Stimulated activated CD4-positive, alpha-beta T cell treated with anti-CD3 and anti-CD28 coated beads, Interleukin-2, amount 100 ng/mL, for 4 hours (primary cell): Measurements from ENCODE around the gene ADGRF4.

ENCODE experiments used
- DNase-seq: peaks from one replicate; pipeline ENCODE4 v3.0.0-alpha.2; 2020; ENCODE audit warnings: low read depth

The ADGRF4 gene

DNA sequence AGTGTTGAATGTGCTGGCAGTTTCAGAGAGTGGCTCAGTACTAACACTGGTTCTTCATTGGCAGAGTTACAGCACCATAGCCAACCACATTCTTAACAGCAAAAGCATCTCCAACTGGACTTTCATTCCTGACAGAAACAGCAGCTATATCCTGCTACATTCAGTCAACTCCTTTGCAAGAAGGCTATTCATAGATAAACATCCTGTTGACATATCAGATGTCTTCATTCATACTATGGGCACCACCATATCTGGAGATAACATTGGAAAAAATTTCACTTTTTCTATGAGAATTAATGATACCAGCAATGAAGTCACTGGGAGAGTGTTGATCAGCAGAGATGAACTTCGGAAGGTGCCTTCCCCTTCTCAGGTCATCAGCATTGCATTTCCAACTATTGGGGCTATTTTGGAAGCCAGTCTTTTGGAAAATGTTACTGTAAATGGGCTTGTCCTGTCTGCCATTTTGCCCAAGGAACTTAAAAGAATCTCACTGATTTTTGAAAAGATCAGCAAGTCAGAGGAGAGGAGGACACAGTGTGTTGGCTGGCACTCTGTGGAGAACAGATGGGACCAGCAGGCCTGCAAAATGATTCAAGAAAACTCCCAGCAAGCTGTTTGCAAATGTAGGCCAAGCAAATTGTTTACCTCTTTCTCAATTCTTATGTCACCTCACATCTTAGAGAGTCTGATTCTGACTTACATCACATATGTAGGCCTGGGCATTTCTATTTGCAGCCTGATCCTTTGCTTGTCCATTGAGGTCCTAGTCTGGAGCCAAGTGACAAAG is 17.0 kb upstream of the ADGRF4 start:
- DNase-seq, result no peak

DNA sequence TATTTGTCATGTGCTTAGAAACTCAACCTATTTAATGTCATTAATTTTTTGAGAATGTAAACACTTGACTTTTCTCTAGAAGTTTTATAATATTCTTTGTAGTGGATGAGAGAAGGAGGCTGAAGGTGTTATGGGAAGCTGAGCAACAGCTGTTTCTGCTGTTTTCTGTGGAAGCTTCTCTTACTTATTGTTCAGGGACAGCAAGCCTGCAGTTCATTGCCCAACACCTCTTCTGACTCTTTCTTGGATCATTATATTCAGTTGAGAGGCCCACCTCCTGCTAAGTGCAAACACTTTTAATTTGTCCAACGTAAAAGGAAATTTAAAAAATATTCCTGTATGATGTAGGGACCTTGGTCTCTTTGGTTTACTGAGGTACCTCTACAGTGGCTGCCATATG is 12.0 kb upstream of the ADGRF4 start:
- no peak for DNase-seq

DNA sequence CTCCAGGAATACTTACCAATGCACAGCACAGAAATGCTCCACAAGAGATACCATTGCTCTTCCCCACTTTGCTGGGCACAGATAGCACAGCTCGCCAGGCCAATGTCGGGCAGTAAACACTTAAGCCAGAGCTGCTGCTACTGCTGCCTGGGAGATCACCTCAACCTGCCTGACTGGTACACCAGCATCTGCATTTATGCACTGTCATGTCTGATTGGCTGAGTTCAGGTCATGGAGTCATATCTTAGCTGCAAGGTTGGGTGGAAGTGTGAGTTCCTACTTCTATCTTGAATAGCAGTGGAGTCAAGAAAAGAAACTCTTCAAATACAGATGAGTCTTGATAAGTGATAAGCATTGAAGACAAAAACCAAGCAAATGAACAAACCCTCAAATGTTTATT is 10.9 kb upstream of the ADGRF4 start:
- DNase-seq, result no peak

DNA sequence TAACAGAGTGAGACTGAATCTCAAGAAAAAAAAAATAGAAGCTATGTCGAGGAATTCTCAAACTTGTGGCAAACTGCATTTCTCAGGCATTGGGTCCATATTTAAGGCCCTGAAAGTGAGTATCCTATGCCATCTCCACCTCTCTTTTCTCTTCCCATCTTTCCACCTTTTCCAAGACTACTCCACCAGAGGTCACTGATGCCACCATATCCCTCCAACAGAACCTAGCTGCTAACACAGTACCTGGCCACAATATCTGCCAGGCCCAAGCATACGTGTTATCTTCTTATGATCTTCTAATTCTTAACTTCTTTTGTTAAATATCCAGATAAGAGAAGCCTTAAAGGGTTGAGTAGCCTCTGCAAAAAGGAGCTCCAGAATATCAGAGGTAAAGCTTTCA is 8.2 kb upstream of the ADGRF4 start:
- DNase-seq, result no peak

DNA sequence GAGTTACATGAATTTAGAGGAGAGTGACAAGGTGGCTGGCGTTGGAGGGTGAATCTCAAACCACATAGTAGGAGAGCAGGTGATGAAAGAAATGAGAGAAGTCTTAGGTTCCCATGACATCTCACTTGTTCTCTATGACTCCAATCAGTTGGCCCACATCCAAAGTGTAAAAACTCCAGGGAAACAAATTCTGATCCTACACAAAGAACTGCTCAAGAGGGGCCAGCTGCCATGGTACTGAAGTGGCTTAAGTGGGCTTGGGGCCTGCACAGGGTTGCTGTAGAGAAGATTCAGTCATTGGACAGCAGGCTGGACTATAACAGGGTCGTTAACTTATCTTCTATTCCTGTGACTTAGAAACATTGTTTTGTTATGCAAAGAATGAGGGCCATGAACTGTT is 7.6 kb upstream of the ADGRF4 start:
- no peak for DNase-seq

DNA sequence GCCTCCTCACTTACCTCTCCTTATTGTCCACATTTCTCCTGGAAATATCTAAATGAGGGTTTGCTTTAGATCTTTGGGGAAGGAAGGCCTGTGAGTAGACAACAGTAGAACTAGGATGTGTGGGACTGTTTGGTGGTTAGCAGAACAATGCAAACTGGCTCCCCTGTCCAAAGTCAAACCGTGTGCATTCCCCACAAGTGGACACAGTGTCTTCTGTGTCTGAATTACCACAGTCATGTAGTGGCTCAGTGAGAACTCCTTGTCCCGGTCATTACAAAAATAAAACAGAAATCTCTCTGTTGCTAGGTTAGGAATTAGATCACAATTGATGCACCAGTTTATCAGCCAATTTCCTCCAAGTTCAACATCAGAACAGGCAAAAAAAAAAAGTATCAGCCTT is 455 bp upstream of the ADGRF4 start:
- no peak for DNase-seq

DNA sequence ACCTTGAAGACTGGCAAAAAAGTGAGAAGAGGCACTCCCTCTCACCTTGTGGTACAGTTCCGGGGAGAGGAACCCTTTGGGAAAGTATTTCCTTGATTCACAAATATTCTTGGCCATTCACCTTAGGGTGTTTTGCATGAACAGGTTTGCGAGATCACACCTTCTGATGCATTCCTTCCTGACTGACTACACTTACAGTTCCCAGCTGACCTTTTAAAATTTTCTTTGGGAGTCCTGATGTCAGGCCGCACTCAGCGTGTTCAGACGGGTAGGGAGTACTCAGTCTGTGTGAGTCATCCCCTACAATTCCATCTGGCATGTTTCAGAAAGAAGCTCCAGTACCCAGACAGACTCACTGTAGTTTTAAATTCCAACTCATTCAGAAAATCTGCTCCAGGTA is 1.7 kb downstream of the ADGRF4 start:
- no peak for DNase-seq

DNA sequence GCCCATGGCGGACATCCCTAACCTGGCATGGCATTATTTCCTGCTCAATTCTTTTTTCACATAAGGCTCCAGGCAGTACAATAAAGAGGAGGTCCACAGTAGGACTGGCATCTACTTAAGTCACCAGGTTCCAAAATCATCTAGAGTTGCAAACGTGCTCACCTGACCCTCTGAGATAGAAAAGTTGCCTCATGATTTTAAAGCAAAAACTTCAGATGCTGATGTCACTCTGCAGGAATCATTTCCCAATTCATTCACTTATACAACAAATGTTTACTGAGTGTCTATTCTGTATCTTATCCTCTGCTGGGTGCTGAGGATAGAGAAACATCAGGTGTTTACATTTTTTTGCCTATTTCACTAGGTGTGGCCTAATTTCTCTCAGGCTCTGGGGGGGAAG is 2.2 kb downstream of the ADGRF4 start:
- no peak for DNase-seq

DNA sequence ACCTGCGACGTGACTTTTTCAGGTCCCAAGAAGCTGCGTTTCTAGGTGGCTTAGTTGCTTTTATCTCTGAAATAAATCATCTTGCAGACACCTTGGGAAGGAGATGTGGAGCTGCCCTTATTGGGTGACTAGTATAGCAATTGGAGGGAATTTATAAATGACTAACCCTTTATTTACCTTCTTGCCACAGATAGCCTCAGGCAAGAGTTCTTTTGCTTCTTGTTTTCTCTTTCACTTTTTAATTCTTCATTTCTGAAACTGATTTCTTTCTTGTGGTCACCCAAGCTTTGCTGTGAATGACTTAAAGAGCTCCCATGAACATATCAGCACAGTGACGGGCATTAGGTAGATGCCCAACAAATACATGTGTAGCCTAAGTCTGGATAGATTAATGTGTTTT is 3.0 kb downstream of the ADGRF4 start:
- DNase-seq, result no peak

DNA sequence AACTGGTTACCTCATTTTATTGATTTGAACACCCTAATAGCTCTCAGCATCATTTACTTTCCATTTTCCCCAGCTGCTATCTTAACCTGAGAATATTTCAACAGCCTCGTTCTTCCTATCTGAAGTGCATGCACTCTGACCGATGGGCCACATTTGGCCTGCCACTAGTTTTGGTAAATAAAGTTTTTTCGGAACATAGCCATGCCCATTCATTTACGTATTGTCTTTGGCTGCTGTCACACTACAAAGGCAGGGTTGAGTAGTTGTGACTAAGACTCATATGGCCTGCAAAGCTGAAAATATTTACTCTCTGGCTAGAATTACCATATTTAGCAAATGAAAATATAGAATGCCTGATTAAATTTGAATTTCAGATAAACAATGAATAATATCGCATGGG is 10.8 kb downstream of the ADGRF4 start:
- no peak for DNase-seq

DNA sequence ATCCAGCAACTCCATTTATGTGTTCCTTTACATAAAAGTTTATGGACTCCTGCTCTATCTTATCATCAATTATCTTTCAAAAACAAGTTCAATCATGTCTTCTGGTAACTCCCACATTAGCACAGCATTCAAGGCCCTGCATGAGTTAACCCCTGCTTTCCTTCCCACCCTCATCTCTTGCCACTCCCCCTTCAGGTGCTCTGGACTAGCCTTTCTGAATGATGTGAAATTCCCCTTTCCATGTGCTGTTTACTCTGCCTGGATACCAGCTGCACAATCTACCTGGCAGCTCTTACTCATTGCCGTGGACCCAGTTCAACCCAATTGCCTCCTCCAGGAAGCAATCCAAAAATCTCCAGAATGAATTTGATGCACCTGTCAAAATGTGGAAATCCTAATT is 11.9 kb downstream of the ADGRF4 start:
- no peak for DNase-seq

DNA sequence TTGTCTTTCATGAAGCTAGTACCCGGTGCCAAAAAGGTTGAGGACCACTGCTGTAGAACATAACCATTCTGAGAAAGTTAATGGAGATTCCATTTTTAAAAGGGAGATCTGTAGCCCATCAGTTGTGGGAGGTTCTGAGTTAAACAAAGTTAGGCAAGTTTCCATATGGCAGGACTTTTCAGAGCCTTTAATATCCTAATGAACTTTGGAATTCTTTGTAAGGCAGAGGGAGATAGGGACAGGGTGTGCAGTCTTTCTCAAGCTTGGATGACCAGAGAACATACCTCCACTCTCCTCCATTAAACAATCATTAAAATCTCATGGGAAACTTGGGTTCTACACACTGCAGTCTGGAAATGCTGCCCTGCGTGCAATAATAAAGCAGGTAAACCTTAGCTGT is 14.8 kb downstream of the ADGRF4 start:
- DNase-seq, result no peak

DNA sequence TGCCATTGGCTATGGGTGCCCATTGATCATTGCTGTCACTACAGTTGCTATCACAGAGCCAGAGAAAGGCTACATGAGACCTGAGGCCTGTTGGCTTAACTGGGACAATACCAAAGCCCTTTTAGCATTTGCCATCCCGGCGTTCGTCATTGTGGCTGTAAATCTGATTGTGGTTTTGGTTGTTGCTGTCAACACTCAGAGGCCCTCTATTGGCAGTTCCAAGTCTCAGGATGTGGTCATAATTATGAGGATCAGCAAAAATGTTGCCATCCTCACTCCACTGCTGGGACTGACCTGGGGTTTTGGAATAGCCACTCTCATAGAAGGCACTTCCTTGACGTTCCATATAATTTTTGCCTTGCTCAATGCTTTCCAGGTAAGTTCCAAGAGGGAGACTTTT is 16.4 kb downstream of the ADGRF4 start:
- no peak for DNase-seq

DNA sequence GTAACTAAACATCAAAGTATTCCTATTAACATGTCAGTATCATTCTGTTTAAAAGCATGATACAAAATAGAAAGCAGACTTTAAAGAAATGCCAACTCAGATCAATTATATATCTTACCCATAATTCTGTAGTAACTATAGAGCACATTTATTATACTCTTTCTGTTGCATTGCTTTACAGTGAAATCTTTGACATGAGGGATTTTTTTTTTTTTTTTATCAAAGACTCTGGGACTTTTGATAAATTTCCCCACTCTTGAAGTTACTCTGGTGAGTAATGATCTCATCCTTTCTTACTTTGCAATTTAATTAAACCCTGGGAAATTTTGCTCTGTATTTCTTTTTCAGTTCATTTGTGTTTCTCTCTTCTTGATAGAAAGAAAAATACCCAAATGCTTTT is 17.4 kb downstream of the ADGRF4 start:
- no peak for DNase-seq

DNA sequence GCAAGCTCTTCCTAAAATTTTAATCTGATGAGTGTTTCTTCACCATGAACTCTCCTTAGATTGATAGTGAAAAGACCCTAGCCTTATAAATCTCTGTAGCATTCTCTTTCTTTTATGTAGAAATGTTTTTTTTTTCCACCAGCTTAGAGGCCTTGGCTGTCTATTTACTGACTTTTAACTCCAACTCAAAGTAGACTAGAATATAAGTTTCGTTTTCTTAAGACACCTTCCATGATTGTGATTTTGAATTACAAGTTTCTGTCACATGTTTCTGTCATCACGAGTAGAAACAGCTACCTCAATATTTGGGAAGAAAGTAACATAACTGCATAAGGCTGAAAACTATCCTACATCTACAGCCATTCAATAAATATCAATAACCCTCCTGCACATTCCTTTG is 17.8 kb downstream of the ADGRF4 start:
- no peak for DNase-seq

DNA sequence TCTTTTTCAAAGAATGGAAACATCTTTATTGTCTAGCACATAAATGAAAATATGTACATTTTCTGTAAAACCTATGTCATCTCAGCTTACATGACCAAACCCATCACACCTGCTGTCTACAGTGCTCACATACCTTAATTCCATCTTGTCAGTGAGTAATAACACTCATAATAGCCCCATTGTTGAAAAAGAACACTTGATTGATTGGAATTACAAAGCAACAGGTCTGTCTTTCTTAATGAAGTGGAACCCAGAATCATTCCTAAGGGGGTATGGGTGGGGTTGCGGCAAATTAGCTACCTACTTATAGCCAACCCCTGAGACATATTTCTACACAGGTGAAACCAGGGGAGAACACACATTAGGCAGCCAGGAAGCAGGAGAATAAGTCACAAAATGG is 20.2 kb downstream of the ADGRF4 start:
- DNase-seq, result no peak

DNA sequence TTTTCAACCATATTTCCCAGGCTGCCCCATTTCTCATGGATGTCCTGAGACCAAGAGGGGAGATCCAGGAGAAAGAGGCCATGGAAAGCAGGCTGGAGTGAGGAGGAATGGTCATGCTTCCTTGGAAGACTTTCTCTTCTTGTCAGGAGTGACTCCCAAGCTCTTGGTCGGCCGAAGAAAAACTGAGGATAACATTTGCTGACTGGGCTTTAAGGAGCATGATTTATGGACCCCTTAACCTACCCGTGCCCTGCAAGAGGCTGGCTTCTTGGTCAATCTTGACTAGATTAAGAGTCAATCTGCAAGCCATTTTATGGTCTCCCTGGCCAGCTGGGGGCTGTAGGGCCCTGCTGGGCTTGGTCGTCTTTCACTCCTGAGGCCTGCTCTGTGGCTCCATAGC is 22.8 kb downstream of the ADGRF4 start:
- DNase-seq, result no peak

DNA sequence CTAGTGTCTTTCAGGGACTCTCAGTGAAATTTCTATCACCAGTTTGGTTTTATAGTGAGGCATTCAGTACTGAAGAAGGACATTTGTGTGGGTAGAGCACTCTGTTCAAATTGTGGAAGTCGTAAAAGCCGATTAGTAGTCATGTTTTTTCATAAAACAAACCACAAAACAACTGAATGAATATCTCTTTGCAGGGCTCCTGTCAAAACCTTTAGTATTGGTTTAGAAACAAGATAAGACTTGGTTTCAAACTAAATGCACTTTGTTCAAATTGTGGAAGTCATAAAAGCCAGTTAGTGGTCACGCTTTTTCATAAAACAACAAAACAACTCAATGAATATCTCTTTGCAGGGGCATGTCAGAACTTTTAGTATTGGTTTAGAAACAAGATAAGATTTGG is 23.8 kb downstream of the ADGRF4 start:
- DNase-seq, result no peak

DNA sequence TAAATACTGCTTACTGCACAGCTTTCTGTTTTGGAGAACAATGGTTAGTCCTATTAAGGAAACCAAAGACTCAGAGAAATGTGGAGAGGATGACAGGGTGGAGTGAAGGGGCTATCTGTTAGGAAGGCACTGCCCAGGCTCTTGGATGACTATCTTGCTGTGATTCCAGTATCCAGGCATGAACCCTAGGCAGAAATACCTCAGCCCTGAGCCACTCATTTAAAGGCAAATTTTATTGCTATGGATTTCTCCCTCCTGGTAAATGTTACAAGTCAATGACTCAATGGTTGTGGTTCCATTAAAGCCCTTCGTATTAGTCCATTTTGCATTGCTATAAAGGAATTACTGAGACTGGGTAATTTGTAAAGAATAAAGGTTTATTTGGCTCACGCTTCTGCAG is 25.9 kb downstream of the ADGRF4 start:
- no peak for DNase-seq

DNA sequence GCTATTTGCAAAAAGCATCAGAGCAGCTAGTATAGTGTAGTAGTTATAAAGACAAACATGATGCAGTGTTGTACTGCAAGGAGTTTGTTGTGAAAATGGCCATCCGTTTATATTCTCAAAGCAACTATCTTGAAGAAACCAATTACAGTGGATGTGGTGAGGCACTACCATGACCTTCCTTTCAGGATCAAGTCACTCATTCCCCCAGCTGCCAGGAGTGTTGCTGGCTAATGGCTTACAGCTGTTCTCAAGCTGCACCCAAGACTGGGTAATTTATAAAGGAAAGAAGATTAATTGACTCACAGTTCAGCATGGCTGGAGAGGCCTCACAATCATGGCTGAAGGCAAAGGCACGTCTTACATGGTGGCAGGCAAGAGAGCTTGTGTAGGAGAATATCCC is 29.0 kb downstream of the ADGRF4 start:
- DNase-seq, result no peak

DNA sequence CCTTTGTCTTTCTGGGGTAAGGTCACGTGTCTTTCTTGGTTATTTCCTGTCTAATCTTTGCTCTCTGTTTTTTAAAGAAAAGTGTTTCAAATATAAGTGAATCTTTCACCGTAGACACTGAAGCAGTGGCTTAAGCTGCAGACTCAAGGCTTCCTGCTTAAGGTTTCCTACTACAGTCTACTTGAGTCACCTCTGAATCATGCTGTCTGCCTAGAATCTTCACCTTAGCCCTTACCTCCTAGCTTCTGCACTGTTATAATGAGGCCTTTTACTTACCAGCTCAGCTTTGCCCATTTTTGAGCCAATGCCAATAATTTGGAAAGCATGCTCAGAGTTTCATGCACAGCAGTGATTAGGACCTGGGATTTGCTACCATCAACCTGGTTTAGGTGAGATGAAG is 30.6 kb downstream of the ADGRF4 start:
- DNase-seq, result no peak

DNA sequence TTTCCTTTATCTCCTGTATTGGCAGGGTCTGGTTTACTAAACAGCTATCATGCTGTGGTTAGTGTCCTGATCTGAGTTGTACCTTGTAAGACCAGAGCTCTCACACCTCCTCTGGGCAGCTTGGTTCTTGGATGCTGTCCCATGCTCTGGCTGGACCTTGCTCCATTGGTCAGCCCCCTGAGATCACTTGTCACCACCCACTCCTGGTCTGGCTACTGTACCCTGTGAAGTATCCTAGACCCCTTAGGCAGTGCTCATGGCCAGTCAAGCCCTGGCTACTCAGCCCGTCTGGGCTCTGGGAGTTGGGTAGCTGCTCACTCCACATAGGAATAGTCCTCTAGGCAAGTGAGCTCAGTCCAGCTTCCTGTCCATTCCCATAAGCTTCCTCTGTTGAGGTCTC is 31.1 kb downstream of the ADGRF4 start:
- no peak for DNase-seq

DNA sequence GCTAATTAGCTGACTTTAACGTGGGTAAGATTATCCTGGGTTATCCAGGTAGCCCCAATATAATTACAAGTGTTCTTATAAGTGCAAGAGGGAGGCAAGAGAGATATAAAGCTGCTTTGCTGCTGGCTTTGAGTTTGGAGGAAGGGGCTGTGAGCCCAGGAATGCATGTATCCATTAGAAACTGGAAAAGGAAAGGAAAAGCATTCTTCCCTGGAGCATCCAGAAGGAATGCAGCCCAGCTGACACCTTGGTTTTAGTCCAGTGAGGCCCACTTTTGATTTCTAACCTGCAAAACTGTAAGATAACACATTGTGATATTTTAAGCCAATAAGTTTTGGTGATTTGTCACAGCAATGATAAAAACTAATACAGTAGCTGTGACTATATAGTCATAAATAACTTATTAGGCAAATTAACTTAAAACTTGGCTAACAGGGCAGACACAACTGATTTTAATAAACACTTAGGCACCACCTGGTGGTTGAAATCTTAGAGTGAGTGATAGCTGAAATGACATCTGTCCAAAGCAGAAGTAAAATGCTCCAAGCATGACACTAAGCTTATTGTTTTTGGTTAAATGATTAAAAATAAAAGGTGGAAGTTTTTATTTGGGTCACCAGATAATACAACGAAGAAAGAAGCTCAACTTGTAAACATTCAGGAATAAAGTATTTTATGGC is 35.6 kb downstream of the ADGRF4 start:
- DNase-seq, result no peak

DNA sequence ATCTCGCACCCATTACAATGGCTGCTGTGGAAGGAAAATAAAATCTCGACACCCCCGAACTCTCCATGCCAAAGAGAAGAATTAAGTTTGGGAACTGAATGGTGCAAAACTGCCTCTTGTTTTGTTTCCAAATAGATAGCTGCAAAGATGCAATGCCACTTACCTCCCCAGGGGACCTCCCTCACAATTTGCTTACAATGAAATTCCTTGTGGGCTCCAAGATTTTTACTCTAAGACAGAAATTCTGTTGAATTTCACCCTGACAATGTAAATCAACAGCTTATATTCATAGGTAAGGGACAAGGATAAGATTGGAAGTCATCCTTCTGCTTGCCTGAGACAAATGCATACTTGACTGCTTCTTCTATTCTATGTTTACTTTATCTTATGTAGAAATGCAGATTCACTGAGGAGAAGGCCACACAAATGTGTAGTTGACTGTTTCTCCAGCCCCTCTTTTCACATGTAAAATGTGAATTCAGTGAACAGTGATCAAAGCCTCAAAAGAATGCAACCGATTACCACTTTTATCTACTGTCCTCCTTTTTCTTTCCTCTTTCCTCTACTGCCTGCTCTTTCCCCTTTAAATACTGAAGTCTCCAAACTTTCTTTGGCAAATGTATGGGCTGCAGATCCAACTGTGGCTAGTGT is 36.6 kb downstream of the ADGRF4 start:
- DNase-seq, result no peak
